GM19351 (cell line): ENCODE results near the gene SPP2.

Experiments
- ATAC-seq: cut with Tn5 transposase; IDR thresholded peaks from one replicate; pipeline ENCODE4 v1.9.1; 2021; ENCODE audit warnings: mild to moderate bottlenecking, moderate library complexity; ENCODE audit not compliant: unreplicated experiment

Gene SPP2

DNA sequence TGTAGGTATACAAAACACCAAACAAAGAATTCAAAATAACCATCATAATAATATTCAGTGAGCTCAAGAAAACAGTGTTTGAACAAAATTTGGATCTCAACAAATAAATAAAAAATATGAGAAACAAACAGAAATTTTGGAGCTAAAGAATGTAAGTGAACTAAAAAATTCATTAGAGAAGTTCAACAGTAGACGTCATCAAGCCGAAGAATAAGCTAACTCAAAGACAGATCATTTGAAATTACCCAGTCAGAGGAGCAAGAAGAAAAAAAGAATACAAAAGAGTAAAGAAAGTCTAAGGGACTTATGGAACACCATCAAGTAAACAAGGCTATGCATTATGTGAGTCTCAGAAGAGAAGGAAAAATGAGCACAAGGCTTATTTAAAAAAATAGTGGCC, 16.6 kb upstream of the SPP2 start:
- no peak for ATAC-seq

DNA sequence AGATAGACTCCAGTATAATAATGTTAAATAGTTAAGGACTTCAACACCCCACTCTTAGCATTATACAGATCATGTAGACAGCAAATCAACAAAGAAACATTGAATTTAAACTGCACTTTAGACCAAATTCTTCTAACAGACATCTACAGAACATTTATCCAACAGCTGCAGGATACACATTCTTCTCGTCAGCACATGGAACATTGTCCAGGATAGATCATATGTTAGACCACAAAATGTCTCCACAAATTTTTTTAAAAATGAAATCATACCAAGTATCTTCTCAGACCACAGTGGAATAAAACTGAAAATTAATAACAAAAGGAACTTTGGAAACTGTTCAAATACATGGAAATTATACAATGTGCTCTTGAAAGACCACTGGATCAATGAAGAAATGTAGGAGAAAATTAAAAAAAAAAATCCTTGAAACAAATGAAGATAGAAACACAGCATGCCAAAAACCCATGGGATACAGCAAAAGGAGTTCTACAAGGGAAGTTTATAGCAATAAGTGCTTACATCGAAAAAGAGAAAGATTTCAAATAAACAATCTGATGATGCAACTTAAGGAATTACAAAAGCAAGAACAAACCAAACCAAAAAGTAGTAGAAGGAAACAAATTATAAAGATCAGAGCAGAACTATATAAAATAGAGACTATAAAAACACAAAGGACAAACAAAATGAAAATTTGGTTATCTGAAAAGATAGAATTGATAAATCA, 12.3 kb upstream of the SPP2 start:
- ATAC-seq: no peak

DNA sequence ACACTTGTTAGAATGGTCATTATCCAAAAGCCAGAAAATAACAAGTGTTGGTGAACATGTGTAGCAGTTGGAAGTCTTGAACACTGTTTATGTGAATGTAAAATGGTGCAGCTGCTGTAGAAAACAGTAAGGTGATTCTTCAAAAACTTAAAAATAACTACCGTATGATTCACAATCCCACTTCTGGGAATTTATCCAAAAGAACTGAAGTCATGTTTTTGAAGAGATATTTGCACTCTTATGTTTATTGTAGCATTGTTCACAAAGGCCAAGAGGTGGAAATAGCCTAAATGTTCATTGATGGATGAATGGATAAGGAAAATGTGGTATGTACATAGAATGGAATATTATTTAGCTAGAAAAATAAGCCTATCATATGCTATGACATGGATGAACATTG, 6.3 kb upstream of the SPP2 start:
- ATAC-seq: no peak

DNA sequence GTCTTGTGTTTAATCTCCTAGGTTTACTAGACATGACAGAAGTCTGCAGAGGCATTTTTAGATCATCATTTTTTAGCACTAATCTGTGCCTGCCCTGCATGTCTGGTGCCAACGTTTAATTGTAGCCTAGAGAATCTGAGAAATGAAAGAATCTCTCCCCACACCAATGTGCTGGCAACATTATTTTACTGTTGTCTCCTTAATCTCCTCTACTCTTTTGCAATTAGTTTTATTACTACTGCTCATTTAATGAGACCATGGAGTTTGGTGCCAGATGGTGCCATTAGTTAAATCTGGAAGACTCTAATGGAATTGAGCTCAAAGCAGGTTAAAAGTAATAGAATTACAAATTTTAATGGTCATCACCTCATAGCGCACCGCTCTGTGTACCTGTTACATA, 4.0 kb upstream of the SPP2 start:
- no peak for ATAC-seq

DNA sequence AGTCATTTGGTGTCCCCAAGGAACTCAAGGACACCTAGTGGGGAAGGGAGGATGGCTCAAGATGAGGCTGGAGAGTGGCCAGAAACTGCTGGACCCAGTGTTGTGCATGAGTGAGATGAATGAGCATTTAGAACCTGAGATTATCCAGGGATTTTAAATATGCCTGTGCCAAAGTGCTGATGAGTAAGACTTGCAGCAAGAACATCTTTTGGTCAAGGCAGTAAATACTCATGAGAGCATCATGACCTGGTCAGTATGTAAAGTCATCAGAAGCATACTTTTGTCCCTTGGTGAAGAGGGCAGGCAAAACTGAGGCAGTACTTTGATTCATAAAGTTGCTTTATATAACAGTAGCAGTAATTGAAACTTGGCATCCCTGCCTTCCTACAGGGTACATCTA, 3.1 kb upstream of the SPP2 start:
- no peak for ATAC-seq

DNA sequence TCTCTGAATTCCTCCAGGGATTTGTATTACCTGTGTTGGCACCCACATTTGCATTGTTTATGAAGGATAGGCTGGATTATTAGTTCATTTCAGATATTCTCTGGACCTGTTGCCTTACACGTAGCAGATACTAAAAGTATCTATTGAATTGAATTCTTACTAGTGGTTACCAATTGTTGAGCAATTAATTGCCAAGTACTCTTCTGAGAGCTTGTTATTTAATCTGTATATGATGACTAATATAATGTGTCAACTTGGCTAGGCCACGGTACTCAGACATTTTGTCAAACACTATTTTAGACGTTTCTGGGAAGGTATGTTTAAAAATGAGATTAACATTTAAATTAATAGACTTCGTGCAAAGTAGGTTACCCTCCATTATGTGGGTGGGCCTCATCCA, 2.5 kb upstream of the SPP2 start:
- no peak for ATAC-seq

DNA sequence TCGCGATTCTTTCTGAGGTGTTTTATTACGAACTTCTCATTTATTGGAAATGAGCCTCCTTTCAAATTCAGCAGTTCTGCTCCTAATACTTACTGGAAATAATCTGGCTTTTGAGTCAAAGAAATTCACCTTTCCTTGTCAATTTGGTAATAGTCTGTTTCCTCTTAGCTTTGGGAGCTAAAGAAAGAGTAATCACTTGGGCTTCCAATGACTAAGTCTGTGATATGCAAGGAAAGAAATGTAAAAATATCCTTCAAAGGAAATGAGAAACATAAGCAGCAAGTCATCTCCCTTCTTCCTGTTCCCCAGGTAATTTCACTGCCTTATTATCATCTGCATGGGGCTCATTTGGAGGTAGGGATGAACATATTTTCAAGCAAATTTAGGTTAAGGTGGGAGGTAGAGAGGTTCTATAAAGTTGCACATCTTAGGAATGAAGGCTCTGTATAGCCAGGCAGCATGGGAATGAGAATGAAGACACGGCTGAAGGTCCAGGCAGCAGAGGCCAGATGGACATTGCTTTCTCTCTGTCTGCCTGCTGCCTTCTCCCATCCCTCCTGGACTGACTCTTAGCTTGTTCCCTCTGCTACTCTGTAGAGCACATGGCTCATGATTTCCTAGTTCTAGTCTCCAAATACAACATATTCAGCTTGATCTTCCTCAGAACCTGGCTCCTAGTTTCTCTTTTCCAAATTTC, 1.0 kb downstream of the SPP2 start:
- ATAC-seq: no peak

DNA sequence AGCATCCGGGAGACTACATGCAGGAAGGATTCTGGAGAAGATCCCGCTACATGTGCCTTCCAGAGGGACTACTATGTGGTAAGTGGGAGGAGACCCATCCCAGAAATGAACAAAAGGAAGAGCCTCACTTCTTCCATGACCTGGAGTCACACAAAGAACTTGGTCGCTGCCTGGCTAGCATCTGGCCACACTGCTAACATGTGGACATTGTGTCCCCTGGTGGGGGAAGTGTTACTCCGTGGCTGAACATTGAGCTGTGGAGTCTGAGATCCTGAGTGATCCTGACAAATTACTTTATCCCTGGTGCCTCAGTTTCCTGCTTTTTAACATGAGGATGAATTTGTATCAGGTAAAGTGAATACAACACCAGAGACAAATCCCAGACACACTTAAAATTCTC, 8.4 kb downstream of the SPP2 start:
- ATAC-seq: no peak

DNA sequence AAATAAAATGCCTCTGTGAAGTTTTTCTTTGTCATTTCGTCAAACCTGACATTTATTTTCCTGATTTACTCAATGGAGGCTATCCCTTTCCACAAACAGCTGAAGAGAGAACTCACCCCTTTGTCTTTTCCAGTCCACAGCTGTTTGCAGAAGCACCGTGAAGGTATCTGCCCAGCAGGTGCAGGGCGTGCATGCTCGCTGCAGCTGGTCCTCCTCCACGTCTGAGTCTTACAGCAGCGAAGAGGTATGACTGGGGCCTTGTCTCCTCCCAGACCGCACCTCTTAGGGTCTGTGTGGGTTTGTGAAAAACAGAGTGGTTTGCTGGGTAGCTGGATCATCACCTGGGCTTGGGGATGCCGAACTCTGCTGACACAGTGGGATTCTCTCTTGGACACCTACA, 9.7 kb downstream of the SPP2 start:
- no peak for ATAC-seq

DNA sequence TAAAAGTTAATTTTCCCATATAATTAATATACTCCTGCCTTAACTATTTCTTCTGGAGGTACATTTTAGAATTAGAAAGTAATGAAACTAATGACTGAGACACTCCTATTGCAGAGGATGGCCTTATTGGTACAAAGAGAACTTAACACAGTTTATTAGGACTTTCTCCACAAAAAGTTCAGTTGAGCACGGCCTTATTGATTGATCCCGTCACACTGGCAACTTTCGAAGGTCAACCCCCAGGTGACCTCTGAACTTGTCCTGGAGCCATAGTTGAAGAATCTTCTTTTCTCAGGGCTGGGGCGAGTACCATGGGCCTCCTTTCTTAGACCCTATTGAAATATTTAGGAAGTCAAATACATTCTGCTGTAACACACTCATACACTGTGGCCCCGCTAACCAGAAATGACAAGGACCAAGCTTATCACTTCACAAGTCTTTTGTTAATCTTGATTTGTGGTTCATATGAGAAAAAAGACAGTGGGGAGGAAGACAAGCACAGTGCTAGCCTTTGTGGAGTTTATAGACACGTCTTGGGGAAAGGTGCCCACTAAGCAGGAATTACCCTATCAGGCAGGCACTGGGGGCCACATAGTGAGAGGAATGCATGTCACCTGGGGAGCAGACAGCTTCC, 11.2 kb downstream of the SPP2 start:
- no peak for ATAC-seq

DNA sequence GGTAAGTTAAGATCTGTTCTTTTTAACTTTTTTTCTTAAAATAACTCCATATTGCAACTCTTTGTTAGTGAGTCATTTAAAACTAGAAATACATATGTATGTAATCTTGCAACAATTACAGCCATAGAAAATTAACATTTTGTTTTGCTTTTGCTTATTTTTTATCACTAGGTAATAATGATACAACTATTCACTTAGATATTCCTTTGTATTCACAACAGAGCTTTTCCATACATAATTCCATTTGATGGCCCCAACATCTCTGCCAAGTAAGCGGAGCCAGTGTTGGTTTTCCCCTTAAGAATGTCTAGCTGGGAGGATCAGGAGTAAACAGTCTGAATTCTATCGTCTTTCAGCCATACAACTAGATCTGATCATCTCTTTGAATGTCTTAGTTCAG, 16.1 kb downstream of the SPP2 start:
- ATAC-seq: no peak

DNA sequence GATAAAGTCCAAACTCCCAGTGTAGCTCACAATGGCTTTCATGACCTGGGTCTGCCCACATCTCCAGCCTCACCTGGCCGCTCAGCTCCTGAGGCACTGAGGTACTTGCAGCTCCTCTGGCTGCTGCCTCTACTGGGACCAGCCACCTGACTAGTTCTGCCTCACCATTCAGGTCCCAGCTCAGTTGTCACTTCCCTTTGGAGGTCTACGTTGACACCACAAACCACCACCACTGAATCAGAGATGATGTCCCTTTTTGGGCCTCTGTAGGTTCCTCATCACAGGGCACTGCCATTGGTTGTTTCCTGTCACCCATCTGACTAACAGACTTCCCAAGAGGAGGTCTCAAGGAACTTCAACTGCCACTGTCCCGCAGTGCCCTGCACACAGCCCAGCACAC, 21.2 kb downstream of the SPP2 start:
- ATAC-seq: no peak

DNA sequence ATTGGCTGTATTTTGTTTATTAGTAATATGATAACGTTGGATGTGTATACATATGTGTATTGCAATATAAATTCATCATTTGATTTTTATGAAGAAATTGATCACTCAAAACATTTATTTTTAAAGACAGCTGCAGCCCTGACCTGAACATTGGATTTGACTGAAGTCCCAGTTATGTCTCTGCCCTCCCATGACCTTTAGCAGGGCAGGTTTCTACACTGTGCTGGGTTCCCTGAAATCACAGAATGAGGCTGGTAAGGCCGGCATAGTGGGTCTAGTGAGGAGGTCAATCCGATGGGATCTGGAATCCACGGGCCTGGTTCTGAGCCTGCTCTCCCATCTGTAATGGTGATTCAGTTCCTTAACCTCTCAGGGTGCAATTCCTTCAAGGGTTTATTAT, 22.0 kb downstream of the SPP2 start:
- no peak for ATAC-seq

DNA sequence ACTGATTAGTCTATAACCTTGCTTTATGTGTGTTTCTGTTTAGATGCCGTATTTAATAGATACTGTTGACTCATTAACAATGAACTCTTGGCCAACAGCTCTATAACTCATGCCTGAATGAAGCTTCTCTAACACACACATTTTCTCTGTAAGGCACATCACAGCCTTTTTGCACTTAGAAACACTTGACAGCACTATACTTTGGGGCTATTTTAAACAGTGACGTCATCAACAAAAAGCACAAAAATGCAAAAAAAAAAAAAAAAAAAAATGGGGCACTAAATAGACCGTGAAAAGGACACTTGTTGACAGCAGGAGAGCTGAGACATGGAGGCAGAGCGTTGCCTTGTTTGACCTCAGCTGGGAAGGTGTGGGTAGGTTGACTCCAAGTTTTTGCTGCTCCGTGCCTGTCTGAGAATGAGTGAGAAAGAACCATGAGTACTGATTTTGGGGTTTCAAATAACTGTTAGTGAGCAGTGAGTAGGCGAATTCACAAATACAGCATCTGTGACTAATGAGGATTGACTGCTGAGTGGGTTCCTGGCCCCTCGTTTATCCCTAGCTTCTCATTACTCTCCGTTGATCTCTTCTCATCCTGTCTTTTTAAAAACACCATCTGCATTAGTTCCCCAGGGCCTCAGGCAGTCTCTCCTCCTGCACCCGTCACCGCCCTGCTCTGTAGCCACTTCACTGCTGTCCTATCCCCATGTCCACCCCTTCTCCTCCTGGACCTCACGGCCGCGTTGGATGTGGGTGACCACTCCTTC, 24.4 kb downstream of the SPP2 start:
- no peak for ATAC-seq

DNA sequence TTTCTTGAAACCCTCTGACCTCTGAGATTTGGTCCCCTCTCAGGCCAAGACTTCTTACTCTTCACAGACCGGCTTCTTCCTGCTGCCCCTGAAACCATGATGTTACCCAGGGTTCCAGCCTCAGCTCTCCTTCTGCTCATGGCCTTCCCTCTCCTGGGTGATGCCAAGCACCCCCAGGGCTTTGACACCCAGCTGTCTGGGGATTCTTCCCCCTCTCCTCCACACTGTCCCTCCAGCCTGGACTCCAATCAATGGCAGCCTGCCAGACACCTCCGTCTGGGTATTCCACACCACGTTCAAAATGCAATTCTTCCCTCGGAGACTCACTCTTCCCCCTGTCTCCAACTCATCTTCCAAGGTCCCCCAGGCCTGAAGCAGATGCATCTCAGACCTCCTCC, 25.0 kb downstream of the SPP2 start:
- no peak for ATAC-seq

DNA sequence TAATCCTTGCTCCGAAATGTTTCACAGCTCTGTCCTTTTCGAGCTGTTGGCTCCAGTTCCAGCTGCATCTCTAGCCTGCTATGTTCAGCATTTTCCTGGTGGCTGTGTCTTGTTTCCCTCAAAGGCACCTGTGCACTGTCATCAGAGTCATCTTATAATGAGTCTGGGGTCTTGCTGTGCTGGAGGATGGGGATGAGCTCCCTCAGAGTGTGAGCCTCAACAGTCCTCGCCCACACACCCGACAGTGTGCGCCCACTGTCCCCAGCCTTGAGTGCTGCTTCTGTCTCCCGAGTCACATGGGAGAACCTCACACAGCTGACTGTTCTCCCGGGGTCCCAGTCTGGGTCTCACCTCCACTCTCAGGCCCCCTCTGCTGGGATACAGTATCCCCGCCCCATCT, 25.4 kb downstream of the SPP2 start:
- ATAC-seq: no peak

DNA sequence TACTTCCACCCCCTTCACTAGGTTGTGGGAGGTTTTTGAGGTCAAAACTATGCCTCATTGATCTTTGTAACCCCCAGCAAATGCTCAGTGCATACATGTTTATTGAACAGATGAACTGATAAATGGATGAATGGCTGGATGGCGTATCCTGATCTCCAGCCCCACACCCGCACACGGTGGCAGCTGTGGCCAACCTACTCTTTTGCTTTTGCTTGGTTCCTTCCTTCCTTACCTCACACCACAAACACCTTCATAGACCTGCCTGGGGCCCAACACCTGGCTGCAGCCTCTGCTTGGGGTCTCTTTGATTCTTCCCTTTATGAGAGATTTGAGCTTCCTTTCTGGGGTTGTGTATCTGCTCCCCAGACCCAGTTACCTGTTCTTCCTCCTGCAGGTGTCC, 25.9 kb downstream of the SPP2 start:
- no peak for ATAC-seq

DNA sequence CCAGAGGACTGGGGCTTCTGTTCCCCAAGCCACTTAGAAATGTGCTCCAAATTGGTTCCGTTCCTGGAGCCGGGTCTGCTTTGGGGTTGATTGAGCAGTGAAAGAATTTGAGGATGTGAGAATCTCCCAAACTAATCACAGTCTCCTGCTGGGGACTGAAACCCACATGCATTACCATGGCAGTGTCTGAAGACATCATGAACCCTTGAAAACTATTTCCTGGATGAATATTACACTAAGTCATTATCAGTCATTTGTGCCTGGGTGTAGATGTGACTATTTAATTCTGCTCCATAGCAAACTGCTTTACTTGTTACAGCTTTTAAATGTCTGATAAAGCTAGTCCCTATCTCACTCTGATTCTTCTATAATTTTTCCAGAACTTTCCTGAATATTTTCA, 27.6 kb downstream of the SPP2 start:
- no peak for ATAC-seq

DNA sequence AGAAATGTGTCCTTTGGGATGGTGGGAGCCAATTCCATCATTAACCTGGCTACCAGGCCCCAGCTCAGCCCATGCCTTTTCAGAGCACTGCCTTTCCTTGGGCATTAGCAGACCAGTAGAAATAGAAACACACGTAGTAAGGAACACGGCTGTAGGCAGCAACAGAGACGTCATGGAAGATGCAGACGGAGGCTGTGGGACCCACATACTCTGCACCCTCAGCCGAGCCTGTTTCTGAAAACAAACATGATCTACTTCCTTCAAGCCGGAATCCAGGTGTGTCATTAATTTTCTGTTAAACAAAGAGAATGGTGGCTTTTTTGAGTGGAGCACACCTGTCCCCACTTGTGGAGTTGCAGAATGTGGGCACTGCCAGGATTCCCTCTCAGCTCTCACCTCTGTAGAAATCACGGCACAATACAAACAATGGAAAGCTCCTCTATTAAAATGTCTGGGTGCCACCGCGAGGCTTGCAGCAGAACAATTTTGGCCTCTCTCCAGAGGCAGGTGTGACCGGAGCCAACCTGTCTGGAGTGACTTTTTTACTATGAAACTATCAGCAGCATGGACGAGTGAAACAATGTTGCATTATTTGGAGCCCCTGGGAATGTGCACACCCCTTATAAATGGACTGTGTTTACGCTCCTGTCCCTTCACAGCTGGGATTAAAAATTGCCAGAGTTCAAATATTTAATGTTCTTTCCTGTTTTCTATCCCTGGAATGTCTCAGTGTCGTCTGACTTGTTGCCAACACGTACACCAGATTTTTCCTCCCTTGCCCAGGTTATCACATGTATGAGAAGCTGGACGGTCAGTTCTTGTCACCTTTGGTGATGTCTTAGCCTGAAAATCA, 31.7 kb downstream of the SPP2 start:
- ATAC-seq: no peak

DNA sequence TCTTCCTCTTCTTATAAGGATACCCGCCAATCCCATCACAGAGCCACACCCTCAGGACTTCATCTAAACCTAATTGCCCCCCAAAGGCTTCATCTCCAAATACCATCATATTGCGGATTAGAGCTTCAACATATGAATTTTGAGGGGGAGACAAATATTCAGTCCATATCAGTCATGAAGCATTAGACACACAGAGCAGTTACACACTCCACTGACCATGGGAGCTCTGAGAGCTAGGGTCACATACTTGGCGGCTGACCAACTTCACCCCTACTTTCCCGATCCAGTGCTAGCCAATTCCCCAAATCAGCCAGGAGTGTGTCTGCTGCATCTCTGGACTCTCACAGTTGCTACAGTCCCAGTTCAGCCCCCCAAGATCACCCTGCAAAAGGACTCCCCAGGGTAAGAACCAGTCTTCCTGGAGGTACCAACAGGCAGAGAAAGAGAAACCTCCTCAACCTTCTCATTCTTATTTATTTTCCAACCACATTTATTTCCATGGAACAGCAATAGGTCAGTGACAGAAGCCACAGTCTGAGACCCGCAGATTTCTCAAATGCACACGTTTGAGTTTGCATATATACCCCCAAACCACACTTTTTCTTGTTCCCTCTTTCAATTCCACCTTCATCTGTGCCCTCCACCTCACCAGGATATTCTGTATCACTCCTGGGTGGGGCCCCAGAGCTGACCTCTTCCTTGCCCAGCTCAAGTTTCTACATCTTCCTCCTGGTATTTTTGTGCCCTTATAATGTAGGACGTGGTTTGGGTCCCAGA, 33.3 kb downstream of the SPP2 start:
- ATAC-seq: no peak
